Measurements from ENCODE around the gene IL11. TPM values are rescaled to one million over a fixed set of nuclear protein-coding genes. Genes with fewer than 3 reads are reported as not detected.

Gene IL11
- total and polyA plus RNA-seq, 7 donors = 0.06 TPM; not detected in 6

GRCh38 chr19:55320844-55321419 lies 49.3 kb downstream of the IL11 start:
- Histone ChIP-seq H3K9me3 (no peaks in the 10 kb centered on the region), H3K27ac (no peak overlapping the region), H3K27me3 (ENCODE audit: insufficient read depth in 3 of 3, low read length in 2 of 3) (peaks cover 0 to 10% (median 0%) of the 10 kb centered on the region in 3 donors), H3K36me3 (ENCODE audit: insufficient read depth in 1 of 2, low read depth in 1 of 2) (no peaks in the 10 kb centered on the region), H3K4me3 (no peak overlapping the region), H3K4me1 (no peaks in the 10 kb centered on the region)
- intact Hi-C loops (cut with DNase I) = no loop called here
- ATAC-seq (no peak), DNase-seq (no peak)
- TF ChIP-seq, protein P1, sequence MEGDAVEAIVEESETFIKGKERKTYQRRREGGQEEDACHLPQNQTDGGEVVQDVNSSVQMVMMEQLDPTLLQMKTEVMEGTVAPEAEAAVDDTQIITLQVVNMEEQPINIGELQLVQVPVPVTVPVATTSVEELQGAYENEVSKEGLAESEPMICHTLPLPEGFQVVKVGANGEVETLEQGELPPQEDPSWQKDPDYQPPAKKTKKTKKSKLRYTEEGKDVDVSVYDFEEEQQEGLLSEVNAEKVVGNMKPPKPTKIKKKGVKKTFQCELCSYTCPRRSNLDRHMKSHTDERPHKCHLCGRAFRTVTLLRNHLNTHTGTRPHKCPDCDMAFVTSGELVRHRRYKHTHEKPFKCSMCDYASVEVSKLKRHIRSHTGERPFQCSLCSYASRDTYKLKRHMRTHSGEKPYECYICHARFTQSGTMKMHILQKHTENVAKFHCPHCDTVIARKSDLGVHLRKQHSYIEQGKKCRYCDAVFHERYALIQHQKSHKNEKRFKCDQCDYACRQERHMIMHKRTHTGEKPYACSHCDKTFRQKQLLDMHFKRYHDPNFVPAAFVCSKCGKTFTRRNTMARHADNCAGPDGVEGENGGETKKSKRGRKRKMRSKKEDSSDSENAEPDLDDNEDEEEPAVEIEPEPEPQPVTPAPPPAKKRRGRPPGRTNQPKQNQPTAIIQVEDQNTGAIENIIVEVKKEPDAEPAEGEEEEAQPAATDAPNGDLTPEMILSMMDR (IDR thresholded peaks at IDR 0.05) = no peak
- 79 to 87% (median 86%) methylated on average over 8 of the region's 8 CpGs for WGBS, 3 donors

DNA sequence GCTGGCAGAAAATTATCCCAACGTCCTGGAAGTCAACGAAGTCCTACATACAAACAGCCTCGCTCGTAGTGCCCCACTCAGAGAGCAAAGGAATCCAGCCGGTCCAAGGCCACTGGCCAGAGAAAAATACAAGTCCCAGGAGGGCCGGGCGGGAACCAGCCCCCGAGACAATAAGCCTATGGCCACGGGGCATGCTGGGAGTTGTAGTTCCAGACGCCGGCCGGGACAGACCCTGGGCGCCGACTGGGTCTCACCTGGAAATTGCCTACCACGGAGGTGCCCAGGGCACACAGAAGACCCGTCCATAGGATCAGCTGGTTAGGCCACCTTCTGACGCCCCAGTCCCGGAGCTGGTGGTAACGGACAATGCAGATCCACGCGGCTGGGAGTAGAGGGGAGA lies 50.5 kb downstream of the IL11 start:
- no peak overlapping the region for H3K27ac ChIP-seq
- no peak overlapping the region for H3K4me3 ChIP-seq
- ATAC-seq (peak; percentile 48 to 96 (median 78)), DNase-seq (peak; percentile 43 to 73)
- H3K9me3 ChIP-seq = no peaks in the 10 kb centered on the region
- 12 to 21% (median 15%) methylated on average over 21 of the region's 21 CpGs for WGBS, 3 donors
- no peaks in the 10 kb centered on the region for H3K4me1 ChIP-seq
- intact Hi-C loops (cut with DNase I) = no loop called here
- H3K27me3 ChIP-seq (ENCODE audit: insufficient read depth in 3 of 3, low read length in 2 of 3) = peaks cover 0 to 6% (median 0%) of the 10 kb centered on the region in 3 donors
- TF ChIP-seq, protein P1 (IDR thresholded peaks at IDR 0.05) = no peak
- H3K36me3 ChIP-seq (ENCODE audit: insufficient read depth in 1 of 2, low read depth in 1 of 2) = no peaks in the 10 kb centered on the region

GRCh38 chr19:55316646-55317045 lies 53.6 kb downstream of the IL11 start:
- intact Hi-C loops (cut with DNase I) = no loop called here
- Histone ChIP-seq H3K36me3 (ENCODE audit: insufficient read depth in 1 of 2, low read depth in 1 of 2) (no peaks in the 10 kb centered on the region), H3K4me3 (no peak overlapping the region), H3K4me1 (no peaks in the 10 kb centered on the region), H3K27me3 (ENCODE audit: insufficient read depth in 3 of 3, low read length in 2 of 3) (peaks cover 0 to 6% (median 4%) of the 10 kb centered on the region in 3 donors), H3K27ac (no peak overlapping the region), H3K9me3 (no peaks in the 10 kb centered on the region)
- WGBS, 3 donors = 71 to 75% (median 74%) methylated on average over 8 of the region's 8 CpGs
- DNase-seq (no peak), ATAC-seq (no peak)
- TF ChIP-seq, protein P1 (IDR thresholded peaks at IDR 0.05) = no peak

GRCh38 chr19:55315956-55316525 lies 54.2 kb downstream of the IL11 start:
- H3K27ac ChIP-seq = no peak overlapping the region
- no peaks in the 10 kb centered on the region for H3K36me3 ChIP-seq (ENCODE audit: insufficient read depth in 1 of 2, low read depth in 1 of 2)
- DNase-seq (no peak), ATAC-seq (no peak)
- no peak overlapping the region for H3K4me3 ChIP-seq
- TF ChIP-seq, protein P1 (IDR thresholded peaks at IDR 0.05) = no peak
- intact Hi-C loops (cut with DNase I) = no loop called here
- WGBS, 3 donors = 70 to 80% (median 75%) methylated on average over 13 of the region's 13 CpGs
- peaks cover 0 to 6% (median 4%) of the 10 kb centered on the region in 3 donors for H3K27me3 ChIP-seq (ENCODE audit: insufficient read depth in 3 of 3, low read length in 2 of 3)
- no peaks in the 10 kb centered on the region for H3K9me3 ChIP-seq
- H3K4me1 ChIP-seq = no peaks in the 10 kb centered on the region
